Activated naive CD4-positive, alpha-beta T cell treated with anti-CD3 and anti-CD28 coated beads, Interleukin-2, amount 50 U/mL, for 16 hours (primary cell): Measurements from ENCODE around the gene SND1.

ENCODE experiments used
- DNase-seq: peaks from one replicate; pipeline ENCODE4 v3.0.0-alpha.2; 2020

The SND1 gene

GRCh38 chr7:127979113-127979727 is 327.2 kb downstream of the SND1 start:
- no peak for DNase-seq

- DNase-seq: no peak
Measured at GRCh38 chr7:127979728-127980126, 327.7 kb downstream of the SND1 start.

- no peak for DNase-seq
Measured at GRCh38 chr7:127980901-127981300, 328.9 kb downstream of the SND1 start.

GRCh38 chr7:127981965-127982364 is 330.0 kb downstream of the SND1 start:
- no peak for DNase-seq

- no peak for DNase-seq
Measured at GRCh38 chr7:127983804-127984332, 331.9 kb downstream of the SND1 start.

- DNase-seq: no peak
Measured at GRCh38 chr7:127986581-127987521, 334.9 kb downstream of the SND1 start.

GRCh38 chr7:127988751-127989150 is 336.8 kb downstream of the SND1 start:
- no peak for DNase-seq

GRCh38 chr7:127993317-127993716 is 341.3 kb downstream of the SND1 start:
- no peak for DNase-seq

- DNase-seq: no peak
Measured at GRCh38 chr7:127993987-127994386, 342.0 kb downstream of the SND1 start.

- no peak for DNase-seq
Measured at GRCh38 chr7:127995156-127995880, 343.3 kb downstream of the SND1 start.

- DNase-seq: no peak
Measured at GRCh38 chr7:127995881-127996215, 343.9 kb downstream of the SND1 start.

GRCh38 chr7:127996253-127997071 is 344.5 kb downstream of the SND1 start:
- no peak for DNase-seq

- no peak for DNase-seq
Measured at GRCh38 chr7:127997226-127997922, 345.4 kb downstream of the SND1 start.

GRCh38 chr7:127998671-127999070 is 346.7 kb downstream of the SND1 start:
- DNase-seq: no peak

- DNase-seq: no peak
Measured at GRCh38 chr7:128000048-128000447, 348.1 kb downstream of the SND1 start.

GRCh38 chr7:128000854-128001265 is 348.9 kb downstream of the SND1 start:
- DNase-seq: no peak

GRCh38 chr7:128003167-128003566 is 351.2 kb downstream of the SND1 start:
- DNase-seq: no peak

GRCh38 chr7:128003787-128004186 is 351.8 kb downstream of the SND1 start:
- DNase-seq: no peak

- no peak for DNase-seq
Measured at GRCh38 chr7:128004623-128005022, 352.6 kb downstream of the SND1 start.

- no peak for DNase-seq
Measured at GRCh38 chr7:128005117-128005516, 353.1 kb downstream of the SND1 start.

- DNase-seq: no peak
Measured at GRCh38 chr7:128005759-128006159, 353.8 kb downstream of the SND1 start.
